NOMO-1 treated with dmso at 0.1 percent for 144 hours (cell line): ENCODE measurements around the gene IL10RB.

Experiments
- DNase-seq: peaks from one replicate; lab custom pipeline; 2025; ENCODE audit not compliant: unreplicated experiment; lab: John Stamatoyannopoulos, UW

IL10RB gene

GRCh38 chr21:33327326-33327725, 61.2 kb downstream of the IL10RB start:
- DNase-seq: no peak

DNA sequence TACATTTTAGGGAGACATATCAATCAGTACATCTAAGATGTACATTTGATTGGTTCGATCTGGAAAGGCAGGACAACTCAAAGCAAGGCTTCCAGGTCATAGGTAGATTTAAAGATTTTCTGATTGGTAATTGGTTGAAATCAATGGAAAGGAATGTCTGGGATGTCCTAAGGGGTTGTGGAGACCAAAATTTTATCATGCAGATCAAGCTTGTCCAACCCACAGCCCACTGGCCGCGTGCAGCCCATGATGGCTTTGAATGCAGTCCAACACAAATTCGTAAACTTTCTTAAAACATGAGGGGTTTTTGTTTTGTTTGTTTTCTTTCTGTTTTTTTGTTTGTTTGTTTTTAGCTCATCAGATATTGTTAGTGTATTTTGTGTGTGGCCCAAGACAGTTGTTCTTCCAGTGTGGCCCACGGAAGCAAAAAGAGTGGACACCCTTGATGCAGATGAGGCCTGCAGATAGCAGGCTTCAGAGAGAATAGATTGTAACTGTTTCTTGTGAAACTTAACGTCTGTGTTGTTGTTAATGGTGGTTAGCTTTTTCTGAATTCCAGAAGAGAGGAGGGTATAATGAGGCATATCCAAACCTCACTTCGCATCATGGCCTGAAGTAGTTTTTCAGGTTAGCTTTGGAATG, 61.7 kb downstream of the IL10RB start:
- no peak for DNase-seq

DNA sequence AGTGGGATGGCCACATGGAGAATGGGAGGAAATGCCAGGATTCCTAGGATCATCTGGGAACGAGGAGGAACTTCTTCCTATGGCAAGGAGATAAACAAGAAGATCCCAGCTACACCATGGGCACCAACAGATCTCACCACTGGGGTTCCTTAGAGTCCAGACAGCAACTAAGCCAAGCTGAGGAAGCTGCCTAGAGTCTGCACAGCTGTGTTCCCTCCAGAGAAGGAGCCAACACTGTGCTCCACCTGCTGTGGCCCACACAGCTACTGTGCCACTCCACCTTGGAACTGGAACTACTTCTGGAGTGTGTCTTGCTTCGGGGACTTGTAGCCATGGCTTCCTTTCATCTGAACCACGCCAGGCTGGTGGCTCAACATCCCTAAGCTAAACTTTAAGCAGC, 64.6 kb downstream of the IL10RB start:
- DNase-seq: no peak

DNA sequence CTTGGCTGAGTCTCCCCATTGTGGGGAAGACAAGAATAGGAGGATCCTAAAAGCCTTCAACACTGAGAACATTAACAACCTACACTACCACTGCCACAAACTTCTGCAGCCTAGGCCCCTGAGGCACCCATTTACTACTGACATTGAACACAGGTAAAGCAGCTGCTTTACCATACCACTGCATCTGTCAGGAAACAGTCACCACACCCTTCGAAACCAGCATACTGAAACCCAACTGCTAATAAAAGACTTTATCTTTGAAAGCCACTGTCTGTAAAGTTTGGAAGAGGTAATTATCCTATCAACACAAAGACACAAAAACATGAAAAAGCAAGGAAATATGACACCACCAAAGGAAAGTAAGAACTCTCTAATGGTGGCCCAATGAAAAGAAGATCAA, 66.0 kb downstream of the IL10RB start:
- no peak for DNase-seq

GRCh38 chr21:33334191-33334590, 68.0 kb downstream of the IL10RB start:
- DNase-seq: no peak

DNA sequence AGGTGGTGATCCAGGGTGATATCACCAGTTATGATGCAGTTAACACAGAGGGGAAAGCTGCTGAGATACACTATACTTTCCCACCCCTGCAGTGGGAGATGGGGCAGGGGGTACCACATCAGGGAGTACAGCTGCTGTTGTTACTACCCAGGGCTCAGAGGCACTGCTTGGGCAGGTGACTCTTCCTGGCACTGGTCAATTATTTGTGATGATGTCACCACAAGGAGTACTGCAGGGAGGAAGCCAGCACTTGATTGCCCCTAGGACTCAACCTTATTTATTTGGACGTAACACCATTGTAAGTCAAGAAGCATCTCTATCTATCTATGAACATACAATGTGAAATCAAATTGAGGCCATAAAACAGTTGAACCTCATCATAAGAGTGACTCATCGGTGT, 68.7 kb downstream of the IL10RB start:
- no peak for DNase-seq

GRCh38 chr21:33339135-33339534, 73.0 kb downstream of the IL10RB start:
- DNase-seq: no peak

DNA sequence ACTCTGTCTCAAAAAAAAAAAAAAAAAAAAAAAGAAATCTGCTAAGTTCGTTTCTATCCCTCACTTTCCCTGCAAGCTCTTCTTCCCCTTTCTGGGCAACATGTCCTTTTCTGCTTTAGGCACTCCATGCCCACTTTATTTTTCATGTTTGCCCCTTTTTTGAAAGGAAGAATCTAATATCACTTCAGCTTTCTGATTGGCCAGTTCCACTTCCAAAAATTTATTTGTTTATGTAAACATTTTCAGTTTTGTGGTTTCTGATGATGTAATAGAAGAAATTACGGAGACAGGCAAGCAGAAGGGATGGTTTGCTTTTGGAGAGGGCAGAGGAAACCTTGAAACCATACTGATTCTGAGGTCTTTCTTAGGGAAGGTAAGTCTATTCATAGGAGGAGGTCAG, 73.8 kb downstream of the IL10RB start:
- no peak for DNase-seq

DNA sequence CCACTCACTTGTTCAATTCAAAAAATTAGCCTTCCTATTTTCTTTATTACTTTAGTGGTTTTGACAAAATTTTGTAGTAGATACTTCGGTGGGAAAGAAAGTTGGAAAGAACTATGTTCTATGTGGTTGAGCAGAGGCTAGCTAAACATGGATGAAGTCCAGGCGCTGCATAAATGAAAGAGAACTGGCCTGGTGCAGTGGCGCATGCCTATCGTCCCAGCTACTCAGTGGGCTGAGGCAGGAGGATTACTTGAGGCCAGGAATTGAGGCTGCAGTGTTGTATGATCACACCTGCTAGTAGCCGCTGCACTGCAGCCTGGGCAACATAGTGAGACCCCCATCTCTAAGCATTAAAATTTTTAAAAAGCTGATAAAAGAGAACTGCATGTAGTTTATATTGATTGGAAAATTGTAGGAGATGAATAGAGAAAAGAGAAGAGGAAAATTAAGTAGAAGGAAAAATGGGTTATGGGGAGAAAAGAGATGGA, 79.6 kb downstream of the IL10RB start:
- DNase-seq: no peak
